ENCODE data around the gene NEK10. TPM values are rescaled to one million over a fixed set of nuclear protein-coding genes. Genes with fewer than 3 reads are reported as not detected.

NEK10 gene
- total and polyA plus RNA-seq, 2 of the 13 experiments (the other 11 are each of a cell fraction or from before 2014, with no cell fraction given): 2.8 to 14.2 TPM

- TF ChIP-seq ZFP36L2 (CRISPR knock-in tag; IDR thresholded peaks at IDR 0.05): no peak
- no peak for TF ChIP-seq HMGA1 (CRISPR knock-in tag; conservative IDR thresholded peaks at IDR 0.05)
- no peak for TF ChIP-seq SIX4 (CRISPR knock-in tag; IDR thresholded peaks at IDR 0.05)
- 0 out of 2 replicates have a peak, but pooled peaks have one; percentile 29 for TF ChIP-seq ZNF713 (CRISPR knock-in tag; IDR thresholded peaks at IDR 0.05)
- peak; percentile 13; the same call in 1 of the 2 replicates for TF ChIP-seq HNF4G (IDR thresholded peaks at IDR 0.05; ENCODE audit: borderline replicate concordance, low read depth, low read length)
- TF ChIP-seq HNF4G (CRISPR knock-in tag; IDR thresholded peaks at IDR 0.05; ENCODE audit: borderline replicate concordance, low read depth): no peak
- TF ChIP-seq SNAI1 (CRISPR knock-in tag; IDR thresholded peaks at IDR 0.05; ENCODE audit: borderline replicate concordance): no peak
- TF ChIP-seq CBX1 (IDR thresholded peaks at IDR 0.05; ENCODE audit: low read depth): peak; percentile 46
- TF ChIP-seq ZIK1 (CRISPR knock-in tag; IDR thresholded peaks at IDR 0.05; ENCODE audit: borderline replicate concordance, low read depth): no peak
- TF ChIP-seq ZNF446 (CRISPR knock-in tag; IDR thresholded peaks at IDR 0.05): no peak
- TF ChIP-seq ZNF136 (CRISPR knock-in tag; IDR thresholded peaks at IDR 0.05; ENCODE audit: low read depth): 0 out of 2 replicates have a peak, but pooled peaks have one; percentile 39
- TF ChIP-seq ZBTB21 (CRISPR knock-in tag; IDR thresholded peaks at IDR 0.05): no peak
- no peak for TF ChIP-seq ZNF672 (CRISPR knock-in tag; IDR thresholded peaks at IDR 0.05)
- TF ChIP-seq MTERF4 (CRISPR knock-in tag; IDR thresholded peaks at IDR 0.05): peak; percentile 9; the same call in 1 of the 2 replicates
- TF ChIP-seq BRF2 (CRISPR knock-in tag; IDR thresholded peaks at IDR 0.05): no peak
- no peak for TF ChIP-seq ZNF101 (CRISPR knock-in tag; IDR thresholded peaks at IDR 0.05; ENCODE audit: borderline replicate concordance, low read depth)
- TF ChIP-seq AGO2 (optimal IDR thresholded peaks at IDR 0.05; ENCODE audit: low read depth, low read length): peak; percentile 92
- TF ChIP-seq CCDC6 (CRISPR knock-in tag; IDR thresholded peaks at IDR 0.05): no peak; the same call in 1 of the 2 replicates
- TF ChIP-seq, protein P1, sequence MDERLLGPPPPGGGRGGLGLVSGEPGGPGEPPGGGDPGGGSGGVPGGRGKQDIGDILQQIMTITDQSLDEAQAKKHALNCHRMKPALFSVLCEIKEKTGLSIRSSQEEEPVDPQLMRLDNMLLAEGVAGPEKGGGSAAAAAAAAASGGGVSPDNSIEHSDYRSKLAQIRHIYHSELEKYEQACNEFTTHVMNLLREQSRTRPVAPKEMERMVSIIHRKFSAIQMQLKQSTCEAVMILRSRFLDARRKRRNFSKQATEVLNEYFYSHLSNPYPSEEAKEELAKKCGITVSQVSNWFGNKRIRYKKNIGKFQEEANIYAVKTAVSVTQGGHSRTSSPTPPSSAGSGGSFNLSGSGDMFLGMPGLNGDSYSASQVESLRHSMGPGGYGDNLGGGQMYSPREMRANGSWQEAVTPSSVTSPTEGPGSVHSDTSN (CRISPR knock-in tag; IDR thresholded peaks at IDR 0.05): no peak
- TF ChIP-seq TMF1 (CRISPR knock-in tag; IDR thresholded peaks at IDR 0.05; ENCODE audit: low read depth): 0 out of 2 replicates have a peak, but pooled peaks have one; percentile 24
- TF ChIP-seq IKZF1 (IDR thresholded peaks at IDR 0.05): no peak
- TF ChIP-seq ZNF441 (CRISPR knock-in tag; IDR thresholded peaks at IDR 0.05; ENCODE audit: borderline replicate concordance): no peak
- no peak for TF ChIP-seq ZSCAN20 (CRISPR knock-in tag; IDR thresholded peaks at IDR 0.05; ENCODE audit: borderline replicate concordance)
- TF ChIP-seq NFKBIZ (CRISPR knock-in tag; IDR thresholded peaks at IDR 0.05): no peak; the same call in 1 of the 2 replicates
- TF ChIP-seq ZC3H4 (CRISPR knock-in tag; IDR thresholded peaks at IDR 0.05; ENCODE audit: borderline replicate concordance): no peak
Observed at GRCh38 chr3:27368831-27369607, at the start of gene NEK10 (continued).

All from HepG2 (cell line).